Measurements from ENCODE around the gene IQSEC3.
"Not testable (repeated sequence)": the region's sequence is repeated elsewhere in the genome, so short reads cannot be mapped to it uniquely, and the experiment has no call there.

IQSEC3 gene

DNA sequence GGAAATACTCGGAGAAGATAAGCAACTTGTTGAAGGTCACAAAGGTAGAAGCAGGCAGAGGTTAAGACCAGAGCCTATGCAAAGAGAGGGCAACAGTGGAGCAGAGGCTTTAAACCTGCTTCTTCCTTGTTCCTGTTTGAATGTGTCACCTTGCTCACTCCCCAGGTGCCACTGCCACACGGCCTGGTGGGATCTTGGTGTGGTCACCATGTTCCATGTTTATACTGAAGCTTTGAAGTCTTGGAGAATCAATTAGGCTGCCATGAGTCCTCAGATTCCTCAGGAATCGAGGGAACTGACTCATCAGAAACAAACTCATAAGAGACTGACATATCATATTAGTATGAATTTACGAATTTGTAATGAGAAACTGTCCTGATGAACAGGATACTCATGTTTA lies 46.8 kb downstream of the IQSEC3 start:
- no peak for DNase-seq

DNA sequence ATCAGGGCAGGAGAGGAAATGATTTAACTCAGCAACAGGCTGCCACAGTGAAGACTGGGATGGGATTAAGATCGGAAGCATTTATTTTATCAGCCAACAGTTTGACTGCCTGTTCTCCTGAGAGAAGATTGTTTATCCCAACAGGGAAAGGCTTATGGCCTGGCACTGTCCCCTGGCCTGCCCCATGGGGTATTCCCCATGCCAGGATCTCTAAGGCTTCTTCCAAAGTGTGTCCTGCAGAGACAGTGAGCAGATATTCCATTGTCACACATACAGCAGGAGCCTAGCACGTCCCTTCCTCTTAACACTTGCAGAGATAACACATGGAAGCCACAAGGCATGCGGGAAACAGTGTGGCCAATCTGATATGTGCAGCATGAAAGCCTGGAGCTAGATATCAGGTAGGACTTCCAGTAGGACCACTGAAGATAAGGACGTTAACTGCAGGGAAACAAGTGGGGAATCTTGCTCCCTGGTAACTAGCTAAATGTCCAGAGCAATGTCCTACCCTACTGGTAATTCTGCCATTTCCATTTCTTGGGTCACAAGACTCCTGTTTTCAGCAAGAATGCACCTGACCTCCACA lies 48.2 kb downstream of the IQSEC3 start:
- no peak for DNase-seq

DNA sequence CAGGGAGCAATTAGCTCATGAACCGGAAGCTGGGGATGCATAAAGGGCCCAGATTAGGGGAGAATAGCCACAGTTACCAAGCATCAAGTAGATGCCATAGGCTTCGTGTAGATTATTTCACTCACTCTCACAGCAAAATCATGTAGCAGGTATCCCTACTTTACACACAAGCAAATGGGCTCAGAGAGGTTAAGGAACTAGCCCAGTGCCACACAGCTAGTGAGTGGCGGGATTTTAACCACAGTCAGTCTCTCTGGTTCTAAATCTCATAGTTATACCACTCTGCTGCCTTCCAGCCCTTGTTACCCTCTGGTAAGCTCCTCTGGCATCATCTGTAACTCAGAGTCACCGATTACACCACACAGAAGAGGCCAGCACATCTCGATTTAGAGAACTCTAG lies 49.0 kb downstream of the IQSEC3 start:
- no peak for DNase-seq

DNA sequence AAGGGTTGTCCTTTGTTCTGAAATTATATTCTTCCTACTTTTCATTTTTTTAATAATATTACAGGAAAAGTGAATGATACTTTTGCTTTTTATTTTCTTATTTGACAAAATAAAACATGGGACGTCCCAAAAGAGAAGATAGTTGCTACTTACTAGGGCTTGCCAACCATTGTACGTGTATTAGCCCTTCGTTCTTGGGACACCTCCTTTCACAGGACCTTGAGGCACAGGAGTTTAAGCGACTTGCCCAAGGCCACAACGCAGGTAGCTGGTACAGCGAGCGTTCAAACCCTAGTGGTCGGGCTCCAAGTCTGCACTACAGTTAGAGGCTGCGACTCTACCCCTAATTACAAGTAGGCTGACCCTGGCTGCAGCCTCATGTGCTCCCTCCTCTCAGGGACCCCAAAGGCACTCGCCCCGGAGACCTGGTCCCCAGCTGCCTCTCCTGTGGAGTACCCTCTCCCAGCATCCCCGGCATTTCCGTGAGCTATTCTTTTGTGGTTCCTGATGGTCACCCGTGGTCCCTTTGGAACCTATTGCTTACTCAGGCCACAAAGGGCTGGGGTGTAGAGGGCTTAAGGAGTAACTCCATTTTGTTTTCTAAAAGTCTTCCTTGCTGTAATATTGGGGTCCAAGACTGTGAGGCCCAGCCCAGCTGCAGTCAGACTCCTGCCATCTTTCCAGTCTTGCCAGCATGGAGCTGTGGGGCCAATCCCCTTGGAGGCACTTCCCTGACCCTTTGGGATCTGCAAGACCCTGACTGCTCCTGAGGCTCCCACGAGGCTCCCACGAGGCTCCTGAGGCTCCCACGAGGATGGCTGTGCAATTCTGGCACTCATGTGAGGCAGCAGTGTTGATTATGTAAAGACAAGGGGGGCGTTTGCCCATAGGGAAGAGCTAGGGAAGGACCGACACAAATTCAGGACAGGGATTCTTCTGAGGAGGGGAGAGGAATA lies 49.7 kb downstream of the IQSEC3 start:
- DNase-seq = no peak

DNA sequence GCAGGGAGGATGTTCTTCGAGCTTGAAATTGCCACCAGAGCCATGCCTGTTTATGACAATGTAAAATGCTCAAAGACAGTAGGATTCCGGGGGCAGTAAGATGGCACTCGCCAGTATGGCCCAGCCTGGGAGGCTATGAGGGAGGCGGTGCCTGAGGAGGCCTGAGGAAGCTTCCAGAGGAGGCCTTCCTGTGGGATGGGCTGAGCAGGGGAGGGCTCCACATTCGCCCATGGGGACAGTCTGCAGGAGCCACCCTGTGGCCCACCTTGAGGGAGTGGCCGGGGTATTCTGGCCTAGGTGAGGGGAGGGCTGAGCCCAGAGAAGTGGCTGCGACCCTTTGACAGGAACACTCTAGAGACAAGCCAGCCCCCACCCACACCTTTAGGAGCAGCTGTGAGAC lies 50.7 kb downstream of the IQSEC3 start:
- DNase-seq = no peak

DNA sequence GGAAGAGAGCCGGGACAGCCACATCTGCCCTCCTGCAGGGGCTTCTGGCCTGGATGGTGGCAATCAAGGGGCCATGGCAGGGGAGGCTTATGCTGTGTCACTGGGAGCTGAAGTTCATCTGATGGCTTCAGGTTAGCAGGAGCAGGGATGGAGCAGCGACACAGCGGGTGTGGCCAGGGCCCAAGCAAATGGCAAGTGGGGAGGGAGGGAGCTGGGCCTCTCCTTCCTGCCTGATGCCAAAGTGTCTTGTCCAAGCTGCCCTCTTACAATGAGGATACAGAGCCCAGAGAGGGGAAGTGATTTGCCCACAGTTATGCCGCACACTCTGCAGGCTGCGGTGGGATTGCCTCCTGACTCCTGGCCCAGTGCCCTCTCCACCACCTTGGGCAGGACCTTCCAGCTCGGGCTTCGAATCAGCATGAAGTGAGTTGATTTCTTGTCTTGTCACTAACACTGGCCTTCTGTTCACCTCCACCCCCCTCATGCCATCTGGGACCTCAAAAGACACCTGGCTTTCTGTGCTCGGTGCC lies 51.3 kb downstream of the IQSEC3 start:
- DNase-seq = no peak

DNA sequence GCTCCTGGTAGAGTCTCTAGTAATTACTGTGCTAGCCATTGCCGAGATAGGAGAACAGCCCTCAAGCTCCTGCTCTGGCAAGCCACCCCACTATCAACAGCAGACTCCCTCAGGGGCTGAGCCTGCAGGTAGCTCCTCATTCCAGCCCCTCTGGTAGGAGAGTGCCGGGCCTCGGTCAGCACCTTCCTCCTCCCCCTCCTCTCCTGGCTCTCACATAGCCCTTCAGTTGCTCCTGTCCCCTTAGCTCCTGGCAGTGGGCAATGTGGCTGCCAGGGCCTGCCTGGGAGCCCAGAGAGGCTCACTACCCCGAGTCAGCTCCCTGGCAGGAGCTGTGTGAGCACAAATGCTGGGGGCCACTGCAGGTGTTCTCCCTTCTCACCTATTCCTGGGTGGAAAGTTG lies 52.0 kb downstream of the IQSEC3 start:
- DNase-seq = no peak

DNA sequence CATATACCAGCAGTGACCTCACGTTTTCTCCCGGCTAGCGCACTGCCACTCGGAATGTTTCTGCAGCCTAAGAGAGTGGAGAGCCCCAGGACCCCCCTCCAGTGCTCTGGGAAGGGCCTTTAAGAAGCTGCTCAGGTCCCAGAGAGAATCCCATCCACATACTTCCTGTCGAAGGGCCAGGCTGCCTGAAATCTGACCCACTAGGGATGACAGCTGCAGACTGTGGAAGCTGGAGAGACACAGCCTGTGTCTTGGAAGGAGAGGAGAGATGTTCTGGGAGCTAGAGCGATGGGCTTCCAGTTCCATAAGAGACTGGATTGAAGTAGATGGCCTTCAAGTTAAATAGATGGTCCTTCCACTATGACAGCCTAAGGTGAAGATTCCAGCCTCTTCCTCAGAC lies 54.4 kb downstream of the IQSEC3 start:
- DNase-seq = no peak

DNA sequence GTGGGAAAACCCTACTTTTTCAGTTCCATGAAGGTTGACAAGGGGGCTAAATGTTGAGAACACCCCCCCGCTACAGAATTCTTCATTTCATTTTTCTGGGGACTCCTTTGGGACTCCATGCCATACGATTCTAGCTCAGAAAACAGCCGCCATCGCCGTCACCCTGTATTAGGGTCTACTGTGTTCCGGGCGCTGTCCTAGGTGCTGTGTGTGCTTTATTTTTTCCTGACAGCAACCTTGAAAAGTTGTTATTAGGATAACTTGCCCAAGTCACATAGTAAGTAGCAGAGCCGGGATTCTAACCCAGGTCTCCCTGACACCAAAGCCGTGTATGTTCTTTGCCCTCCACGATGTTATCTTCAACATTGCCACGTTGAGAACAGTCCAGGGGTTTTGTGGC lies 55.1 kb downstream of the IQSEC3 start:
- no peak for DNase-seq

DNA sequence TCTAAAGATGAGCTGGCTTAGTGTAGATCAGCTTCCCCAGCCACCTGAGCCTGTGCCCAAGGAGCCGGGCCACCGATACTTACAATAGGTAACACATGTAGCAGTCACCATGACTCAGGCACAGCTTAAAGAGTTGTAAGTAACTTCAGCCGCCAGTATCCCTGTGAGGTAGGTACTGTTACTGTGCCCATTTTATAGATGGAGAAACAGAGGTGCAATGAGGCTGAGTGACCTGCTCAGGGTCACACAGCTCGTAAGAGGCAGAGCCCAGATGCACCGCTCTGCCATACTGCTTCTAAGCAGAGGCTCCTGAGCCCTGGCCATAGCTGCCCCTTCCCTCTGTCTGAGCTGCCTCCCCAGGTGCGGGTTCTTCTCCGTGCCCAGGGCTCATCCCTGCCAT lies 58.5 kb downstream of the IQSEC3 start:
- no peak for DNase-seq

DNA sequence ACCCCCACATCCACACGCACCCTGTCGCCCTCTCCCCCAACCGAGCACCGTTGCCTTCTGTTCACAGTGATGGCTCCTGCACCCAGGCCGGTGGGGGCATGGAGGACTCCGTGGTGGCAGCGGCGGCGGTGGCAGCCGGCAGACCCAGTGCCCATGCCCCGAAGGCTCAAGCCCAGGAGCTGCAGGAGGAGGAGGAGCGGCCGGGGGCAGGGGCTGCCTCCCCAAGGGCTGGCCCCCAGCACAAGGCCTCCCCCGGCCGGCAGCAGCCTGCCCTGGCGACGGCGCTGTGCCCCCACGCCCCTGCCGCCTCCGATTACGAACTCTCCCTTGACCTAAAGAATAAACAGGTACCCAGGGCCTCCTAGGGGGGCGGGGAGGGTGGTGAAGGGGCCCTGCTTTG lies 59.0 kb downstream of the IQSEC3 start:
- DNase-seq = no peak

DNA sequence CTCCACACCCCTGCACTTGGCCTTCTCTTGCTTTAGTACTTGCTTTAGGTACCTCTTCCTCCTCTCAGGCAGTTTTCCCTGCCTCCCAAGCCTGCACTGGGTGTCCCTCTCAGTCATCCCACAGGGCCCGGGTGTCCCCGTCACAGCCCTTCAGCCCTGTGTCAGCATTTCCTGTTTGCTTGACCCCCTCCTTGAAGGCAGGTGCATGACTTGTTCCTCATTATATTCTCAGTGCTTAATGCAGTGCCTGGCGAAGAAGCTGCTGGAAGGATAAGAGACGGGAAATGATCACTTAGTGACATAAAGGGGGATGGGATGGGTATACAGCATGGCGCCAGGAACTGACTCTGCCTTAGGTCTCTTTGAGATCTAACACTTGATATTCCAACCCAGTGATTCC lies 61.5 kb downstream of the IQSEC3 start:
- no peak for DNase-seq

DNA sequence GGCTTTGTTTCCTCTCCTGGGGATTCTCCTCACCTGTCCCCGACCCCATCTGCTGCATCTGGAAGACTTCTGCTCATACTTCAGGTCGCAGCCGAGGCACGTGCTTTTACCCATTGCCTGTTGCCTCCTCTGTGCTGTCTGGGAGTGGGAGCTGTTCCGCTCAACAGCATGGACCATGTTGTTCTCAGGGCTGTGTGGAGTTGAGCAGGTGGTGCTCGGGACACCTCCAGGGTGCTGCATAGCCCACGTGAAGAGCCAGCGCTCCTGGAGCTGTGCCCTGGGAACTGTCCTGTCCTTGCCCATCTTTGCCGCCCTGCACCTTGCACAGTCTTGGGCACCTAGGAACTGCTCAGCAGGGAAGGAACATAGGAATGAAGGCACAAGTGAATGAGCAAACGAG lies 62.4 kb downstream of the IQSEC3 start:
- DNase-seq = no peak

DNA sequence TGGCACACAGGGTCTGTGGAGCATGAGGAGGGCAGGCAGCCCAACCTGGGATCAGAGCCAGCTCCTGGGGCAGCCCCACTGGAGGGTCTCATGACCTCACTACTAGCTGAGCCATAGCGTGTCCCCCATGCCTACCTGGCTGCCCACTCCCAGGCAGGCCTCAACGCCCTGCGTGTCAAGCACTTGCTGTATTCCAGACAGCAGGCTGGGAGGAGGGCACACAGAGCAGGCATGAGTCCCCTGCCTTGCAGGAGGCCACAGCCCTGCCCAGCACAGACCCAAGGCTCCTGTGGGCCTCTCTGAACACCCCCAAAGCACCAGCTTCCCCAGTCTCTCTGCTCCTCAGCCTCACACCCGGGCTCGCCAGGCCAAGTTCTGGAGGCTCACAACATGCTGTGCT lies 64.0 kb downstream of the IQSEC3 start:
- no peak for DNase-seq

DNA sequence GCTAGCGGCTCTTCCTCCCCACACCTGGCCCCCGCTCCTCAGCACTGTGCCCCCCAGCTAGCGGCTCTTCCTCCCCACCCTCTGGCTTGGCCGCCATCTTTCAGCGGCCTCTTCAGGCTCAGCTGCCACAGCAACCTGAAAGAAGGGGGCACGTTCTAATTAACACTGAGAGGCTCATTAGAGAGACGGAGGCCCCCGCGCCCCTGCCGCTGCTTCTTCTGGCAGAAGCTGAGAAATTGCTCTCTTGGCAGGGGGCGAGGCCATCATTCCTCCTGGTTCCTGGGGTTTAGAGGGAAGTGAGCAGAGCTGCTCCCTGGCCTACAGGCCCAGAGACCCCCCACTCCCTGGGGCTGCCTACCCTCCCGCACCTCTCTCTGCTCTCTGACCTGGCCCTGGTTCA lies 64.4 kb downstream of the IQSEC3 start:
- DNase-seq = no peak

DNA sequence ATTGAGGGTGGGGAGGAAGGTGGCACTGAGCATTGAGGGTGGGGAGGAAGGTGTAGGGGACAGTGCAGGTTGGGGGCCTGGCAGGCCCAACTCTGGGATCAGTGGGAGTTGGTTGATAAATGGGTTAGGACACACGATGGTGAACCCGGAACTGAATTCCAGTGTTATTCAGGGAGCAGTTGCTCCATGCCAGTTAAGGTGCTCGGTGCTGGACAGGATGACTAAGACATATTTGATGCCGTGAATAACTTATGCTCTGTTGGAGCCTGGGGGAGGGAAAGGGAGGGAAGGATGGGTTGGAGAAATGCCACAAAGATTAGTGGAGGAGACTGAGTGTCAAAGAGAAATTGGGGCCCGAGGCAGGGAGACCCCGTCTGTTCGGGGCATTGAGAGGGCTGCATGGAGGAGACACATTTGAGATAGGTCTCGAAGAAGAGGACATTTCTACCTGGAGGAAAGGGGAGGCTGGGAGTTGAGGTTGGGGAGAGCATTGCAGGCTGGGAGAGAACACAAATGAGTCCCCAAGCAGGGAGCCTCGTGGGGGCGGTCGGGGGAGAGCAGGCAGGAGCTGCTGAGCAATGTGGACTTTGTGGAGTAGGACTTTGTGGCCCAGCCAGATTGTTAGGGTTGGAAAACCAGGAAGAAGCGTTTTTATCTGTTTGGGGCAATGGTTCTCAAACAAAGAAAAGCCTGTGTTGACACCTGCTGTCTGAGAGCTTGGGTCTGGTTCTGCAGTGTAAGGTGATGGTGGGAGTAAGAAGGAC lies 65.3 kb downstream of the IQSEC3 start:
- no peak for DNase-seq

DNA sequence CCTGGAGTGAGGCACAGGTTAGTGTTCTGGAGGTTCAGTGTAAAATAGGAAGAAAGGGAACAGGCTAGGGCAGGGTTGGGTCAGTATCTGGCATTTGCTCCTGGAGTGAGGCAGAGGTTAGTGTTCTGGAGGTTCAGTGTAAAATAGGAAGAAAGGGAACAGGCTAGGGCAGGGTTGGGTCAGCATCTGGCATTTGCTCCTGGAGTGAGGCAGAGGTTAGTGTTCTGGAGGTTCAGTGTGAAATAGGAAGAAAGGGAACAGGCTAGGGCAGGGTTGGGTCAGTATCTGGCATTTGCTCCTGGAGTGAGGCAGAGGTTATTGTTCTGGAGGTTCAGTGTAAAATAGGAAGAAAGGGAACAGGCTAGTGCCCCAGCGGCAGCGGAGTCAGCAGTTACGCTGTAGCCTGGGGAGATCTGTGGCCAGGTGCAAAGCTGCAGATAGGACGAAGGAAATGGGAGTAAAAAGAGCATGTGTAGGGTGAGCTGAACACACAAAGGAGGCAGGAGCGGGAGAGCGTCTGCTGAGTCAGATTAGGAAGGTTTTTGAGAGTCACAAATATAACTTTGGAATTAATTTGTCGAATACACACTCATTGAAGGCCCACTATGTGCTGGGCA lies 67.2 kb downstream of the IQSEC3 start:
- not testable (repeated sequence) for DNase-seq

DNA sequence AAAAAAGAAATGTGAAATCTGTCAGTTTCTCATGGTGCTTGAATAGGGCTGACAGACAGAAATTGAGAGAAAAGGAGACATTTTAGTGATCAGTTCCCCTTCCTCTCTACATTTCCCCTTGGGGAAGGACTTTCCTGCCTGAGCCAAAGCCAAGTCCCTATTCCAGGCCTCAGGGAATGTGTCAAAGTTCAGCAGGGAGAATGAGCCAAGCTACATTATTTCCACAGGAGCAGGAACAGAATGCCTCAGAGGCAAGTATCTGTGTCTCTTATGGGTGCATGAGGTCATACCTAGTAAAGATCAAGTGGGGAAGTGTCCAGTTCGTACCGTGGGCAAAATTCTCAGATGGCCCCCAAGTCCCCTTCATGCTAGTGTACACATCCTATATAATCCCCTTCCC lies 68.6 kb downstream of the IQSEC3 start:
- no peak for DNase-seq

DNA sequence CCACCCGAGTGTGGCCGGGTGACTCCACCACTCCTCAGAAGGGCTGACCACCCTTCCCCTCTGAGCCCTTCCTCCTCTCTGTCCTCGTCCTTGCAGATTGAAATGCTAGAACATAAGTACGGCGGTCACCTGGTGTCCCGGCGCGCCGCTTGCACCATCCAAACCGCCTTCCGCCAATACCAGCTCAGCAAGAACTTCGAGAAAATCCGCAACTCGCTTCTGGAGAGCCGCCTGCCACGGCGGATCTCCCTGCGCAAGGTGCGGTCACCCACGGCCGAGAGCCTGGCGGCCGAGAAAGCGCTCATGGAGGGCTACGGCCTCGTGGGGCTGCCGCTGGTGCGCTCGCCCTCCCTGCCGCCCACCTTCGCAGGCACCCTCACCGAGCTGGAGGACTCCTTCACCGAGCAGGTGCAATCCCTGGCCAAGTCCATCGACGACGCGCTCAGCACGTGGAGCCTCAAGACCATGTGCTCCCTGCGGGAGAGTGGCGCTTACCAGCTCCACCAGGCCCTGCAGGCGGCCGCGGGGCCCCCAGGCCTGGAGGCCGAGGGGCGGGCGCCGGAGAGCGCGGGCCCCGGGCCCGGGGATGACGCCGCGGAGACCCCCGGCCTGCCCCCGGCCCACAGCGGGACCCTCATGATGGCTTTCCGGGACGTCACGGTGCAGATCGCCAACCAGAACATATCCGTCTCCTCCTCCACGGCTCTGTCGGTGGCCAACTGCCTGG lies 71.8 kb downstream of the IQSEC3 start:
- no peak for DNase-seq

DNA sequence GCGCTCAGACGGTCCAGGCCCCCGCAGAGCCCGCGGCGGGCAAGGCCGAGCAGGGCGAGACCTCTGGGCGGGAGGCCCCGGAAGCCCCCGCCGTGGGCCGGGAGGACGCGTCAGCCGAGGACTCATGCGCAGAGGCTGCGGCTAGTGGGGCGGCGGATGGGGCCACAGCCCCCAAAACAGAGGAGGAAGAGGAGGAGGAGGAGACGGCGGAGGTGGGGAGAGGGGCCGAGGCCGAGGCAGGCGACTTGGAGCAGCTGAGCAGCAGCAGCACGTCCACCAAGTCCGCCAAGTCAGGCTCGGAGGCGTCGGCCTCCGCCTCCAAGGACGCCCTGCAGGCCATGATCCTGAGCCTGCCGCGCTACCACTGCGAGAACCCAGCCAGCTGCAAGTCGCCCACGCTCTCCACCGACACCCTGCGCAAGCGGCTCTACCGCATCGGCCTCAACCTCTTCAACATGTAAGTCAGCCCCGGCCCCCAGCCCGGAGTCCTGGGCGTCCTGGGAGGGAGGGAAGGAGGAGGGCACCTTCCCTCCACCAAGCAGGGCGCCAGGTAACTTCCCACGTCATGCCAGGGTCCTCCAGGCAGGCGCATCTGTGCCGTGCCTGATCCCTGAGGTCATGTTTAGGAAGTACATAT lies 72.4 kb downstream of the IQSEC3 start:
- DNase-seq = no peak

DNA sequence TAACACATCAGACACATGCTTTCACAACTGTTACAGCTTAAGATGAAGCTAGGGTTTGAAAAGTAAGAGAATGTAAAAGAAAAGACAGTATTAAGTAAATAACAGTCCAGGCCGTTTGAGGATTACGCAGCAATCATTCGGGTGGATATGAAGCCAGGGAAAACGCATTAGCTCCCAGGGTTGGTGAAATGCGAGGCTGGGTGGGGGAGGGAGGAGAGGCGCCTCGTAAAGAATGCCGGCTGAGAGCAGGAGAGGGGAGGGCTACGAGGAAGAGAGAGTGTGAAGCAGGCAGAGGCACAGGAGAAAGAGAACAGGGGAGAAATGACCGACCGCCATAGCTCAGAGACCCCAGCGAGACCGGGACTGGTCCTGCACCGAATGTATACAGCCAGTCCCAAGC lies 73.0 kb downstream of the IQSEC3 start:
- no peak for DNase-seq

DNA sequence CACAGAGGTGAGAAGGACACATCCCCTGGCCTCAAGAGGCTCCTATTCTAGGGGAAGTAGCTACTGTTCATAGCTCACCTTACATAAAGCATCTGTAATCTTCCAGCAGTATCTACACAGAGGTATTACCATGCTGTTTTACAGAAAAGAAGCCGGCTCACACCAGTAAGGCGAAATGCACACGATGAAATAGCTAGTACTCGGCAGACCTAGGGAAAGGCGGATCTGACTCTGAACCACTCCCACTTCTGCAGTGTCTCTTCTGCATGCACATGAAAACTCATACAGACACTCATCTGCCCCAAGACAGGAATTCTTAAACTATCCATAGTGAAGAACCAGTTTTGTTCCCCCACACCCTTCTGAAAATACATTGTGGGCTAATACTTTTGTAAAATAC lies 73.6 kb downstream of the IQSEC3 start:
- DNase-seq = no peak
